ENCODE results near the gene CSTPP1.
"Not testable (repeated sequence)": the region's sequence is repeated elsewhere in the genome, so short reads cannot be mapped to it uniquely, and the experiment has no call there.

Gene CSTPP1

DNA sequence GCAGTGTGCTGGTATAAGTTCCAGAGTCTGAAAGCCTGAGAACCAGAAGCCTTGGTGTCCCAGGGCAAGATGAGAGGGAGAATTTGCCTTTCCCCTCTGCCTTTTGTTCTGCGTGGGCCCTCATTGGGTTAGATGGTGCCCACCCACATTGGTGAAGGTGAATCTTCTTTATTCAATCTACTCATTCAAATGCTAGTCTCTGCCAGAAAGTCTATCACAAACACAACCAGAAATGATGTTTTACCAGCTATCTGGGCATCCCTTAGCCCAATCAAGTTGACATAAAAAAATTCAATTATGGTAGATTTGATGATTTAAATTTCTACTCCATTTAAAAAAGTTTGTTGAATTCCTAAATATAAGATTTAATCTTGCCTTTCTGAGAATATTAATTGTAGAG lies 22.2 kb downstream of the CSTPP1 start:
- DNase-seq, result no peak

DNA sequence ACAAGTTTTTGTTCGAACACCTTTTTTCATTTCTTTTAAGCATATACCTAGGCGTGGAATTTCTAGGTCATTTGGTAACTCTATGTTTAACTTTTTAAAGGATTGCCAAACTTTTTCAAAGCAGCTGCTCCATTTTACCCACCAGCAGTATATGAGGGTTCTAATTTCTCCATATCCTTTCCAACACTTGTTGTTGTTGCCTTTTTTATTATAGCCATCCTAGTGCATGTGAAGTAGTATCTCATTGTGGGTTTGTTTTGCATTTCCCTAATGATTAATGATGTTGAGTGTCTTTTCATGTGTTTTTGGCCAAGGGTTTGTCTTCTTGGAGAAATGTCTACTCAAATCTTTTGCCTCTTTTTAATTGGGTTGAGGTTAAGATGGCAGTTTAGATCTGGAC lies 24.5 kb downstream of the CSTPP1 start:
- DNase-seq, result no peak

DNA sequence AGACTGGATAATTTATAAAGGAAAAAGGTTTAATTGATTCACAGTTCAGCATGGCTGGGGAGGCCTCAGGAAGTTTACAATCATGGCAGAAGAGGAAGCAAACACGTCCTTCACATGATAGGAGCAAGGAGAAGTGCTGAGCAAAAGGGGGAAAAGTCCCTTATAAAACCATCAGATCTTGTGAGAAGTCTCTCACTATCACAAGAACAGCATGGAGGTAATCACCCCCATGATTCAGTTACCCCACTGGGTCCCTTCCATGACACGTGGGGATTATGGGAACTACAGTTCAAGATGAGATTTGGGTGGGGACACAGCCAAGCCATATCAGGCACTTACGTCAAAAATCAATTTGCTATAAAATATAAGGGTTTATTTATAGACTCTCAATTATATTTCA lies 25.3 kb downstream of the CSTPP1 start:
- not testable (repeated sequence) for DNase-seq

DNA sequence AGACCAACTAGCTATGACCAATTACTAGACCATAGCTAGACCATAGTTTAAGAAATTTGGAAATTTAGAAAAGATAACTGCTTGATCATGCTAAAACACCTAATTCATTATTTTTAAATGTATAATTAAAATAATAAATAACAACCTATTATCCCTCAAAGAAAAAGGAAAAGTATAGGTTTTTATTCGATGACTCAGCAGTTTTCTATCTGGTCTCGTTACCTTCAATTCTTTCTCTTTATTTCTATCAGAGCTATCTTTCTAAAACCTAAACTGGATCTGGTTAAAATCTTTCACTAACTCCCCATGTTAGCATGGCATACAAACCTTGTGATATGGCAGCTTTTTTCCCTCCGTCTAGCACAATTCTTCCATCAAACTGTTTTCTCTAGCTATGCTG lies 27.3 kb downstream of the CSTPP1 start:
- no peak for DNase-seq

DNA sequence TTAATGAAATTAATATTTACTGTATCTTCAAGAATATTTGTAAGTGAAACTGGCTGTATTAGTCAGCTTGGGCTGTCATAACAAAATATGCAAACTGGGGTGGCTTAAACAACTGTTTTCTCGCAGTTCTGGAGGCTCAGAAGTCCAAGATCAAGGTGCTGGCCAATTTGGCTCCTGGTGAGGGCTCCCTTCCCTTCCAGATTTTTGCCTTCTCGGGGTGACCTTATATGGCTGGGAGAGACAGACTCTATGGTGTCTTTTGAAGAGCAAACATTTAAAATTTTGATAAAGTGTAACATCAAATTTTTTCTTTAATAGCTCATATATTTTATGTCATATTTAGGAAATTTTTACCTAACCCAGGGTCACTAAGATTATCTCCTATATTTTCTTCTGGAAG lies 30.2 kb downstream of the CSTPP1 start:
- DNase-seq, result no peak

DNA sequence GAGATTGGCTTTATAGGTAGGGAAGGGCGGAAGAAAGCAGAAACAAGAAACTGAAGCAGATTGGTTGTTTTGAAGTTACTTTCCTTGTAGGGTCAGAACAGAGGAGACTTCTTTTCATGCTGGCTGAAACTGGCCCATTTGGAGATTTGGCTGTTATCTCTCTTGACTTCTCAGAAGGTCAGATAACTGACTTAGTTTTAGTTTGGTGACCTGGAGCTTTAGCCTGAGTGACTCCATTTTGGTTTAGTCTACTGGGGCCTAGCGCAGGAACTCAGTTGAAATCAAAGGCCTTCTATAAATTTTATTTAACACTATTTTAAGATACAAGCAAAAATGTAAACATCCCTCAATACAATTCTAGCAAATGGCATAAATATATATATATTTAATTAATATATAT lies 31.4 kb downstream of the CSTPP1 start:
- DNase-seq, result no peak

DNA sequence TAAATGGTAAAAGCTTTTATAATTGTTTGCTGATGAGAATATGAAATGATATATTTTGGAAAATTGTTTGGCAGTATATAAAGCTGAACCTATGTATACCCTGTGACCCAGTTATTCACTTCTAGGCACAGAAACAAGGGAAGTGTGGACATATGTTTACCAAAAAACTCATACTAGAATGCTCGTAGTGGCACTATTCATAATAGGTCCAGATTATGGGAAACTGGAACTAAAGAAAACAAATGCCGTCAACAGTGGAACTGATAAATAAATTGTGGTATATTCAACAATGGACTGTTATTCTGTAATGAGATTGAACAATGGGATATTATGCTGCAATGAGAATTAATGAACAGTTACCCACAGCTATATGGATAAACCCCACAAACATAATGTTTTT lies 32.8 kb downstream of the CSTPP1 start:
- no peak for DNase-seq

DNA sequence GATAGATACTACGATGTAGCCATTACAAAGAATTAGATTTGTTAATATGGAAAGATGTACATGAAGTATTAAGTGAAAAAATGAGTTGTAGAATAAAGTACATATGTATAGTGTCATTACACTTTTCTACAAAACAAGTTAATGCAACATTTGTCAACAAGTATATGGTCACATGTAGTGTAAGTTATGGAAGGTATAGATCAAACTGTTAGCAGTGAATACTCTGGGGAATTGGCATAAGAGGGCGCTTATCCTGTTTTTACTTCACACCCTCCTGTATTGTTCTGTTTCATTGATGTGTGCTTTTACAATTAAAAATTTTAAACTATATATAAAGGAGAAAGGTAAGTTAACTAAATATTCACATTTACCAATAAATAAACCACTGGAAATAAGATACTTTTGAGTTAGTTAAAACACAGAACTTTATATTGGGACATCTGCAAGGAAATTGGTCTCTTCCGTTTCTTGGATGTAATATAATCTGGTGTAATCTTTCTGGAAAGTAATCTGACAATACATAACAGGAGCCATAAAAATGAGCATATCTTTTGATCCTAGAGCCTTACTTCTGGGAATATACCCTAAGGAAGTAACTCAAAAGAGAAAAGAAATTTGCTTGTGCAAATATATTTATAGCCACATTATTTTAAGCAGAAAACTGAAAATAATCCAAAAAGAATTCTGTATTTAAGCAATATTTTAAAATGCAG lies 34.5 kb downstream of the CSTPP1 start:
- no peak for DNase-seq

DNA sequence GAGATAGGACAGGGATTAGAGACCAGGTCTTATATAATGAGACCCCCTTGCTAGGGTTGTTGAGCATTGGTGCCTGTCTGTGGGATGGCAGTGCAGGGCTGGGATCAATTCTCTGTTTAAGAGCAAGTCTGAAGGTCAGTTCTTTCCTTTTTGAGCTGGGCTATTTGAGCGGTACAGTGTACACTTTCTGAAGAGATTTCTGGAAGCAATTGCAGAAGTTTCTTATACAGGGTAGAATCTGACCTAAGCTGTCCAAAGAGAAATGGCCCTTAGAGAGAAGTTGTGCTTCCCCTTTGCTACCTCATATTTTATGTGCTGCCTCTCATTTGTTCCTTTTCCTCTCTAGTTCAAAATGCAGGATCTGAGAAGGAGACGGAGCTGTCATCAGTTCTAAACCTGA lies 35.8 kb downstream of the CSTPP1 start:
- no peak for DNase-seq

DNA sequence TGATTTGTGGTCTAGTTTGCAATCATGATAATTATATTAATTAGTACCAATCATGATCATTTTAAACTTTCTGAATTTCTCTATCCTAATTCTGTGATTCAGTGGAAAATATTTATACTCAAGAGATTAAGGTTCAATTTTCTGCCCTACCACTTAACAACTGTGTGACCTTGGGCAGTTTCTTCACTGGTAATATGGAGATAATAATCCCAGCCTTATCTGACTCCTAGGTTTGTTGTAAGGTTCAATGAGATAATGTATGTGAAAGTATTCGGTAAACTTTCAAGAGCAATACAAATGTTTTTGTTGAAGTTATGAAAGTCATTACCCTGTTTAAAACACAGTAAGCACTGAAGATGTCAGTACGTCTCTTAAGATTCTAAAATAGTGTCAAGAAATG lies 36.3 kb downstream of the CSTPP1 start:
- no peak for DNase-seq

DNA sequence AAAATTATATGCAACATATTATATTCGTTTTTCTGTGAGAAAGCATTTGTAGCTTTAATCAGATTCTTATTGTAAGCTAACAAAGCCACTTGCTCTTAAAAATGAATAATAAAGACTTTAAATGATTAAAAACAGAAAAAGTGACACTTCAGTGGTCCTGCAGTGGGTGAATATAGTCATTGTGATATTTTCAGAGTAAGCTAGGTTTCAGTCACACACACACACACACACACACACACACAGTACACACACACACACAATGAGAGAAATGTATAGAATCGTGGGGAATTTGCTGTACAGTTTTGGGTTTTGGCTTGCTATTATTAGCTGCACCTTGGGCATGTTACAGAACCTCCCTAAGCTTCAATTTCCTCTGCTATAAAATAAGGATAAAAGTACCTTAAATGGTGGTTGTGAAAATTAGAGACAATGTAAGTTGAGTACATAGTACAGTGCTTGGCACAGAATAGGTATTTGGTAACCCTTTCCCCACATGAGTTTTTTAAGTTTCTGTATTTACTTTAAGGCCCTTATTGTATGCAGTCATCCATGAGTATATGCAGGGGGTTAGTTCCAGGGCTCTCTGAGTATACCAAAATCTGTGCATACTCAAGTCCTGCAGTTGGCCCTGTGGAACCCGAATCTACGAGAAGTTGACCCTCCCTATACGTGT lies 39.8 kb downstream of the CSTPP1 start:
- DNase-seq, result no peak

DNA sequence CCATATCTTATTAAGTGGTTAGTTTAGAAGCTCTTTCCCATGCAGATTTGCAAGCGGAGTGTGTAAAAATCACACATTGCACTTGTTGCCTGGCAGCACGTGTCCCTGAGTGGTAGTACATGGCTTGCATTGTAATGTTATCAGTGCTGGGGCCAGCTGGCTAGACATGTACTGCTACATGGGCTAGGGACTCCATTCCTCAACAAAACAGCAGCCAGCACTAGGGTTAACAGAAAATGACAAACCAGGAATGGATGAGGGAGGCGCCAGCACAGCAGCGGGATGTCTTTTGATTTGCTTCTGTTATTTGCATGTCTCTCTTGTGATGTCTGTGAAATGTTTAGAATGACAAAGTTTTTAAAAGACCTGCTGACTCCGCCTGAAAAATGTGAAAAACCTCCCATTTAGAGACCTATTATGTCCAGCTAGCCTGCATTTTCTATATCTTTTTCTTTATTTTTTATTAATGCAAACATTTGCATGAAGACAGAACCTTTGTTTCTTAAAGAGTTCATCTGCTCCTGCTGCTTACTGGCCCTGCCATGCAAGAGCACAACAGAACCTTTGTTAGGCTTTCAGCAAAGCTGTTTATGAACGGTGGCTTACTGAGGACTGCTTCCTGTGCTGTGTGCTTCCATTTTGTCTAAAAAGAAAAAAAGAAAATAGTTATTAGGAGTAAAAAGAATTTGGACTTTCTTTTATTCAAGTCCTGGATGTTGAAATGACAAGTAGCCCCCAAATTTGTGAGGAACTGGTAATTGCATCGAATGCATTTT lies 40.7 kb downstream of the CSTPP1 start:
- DNase-seq, result peak; percentile 75

DNA sequence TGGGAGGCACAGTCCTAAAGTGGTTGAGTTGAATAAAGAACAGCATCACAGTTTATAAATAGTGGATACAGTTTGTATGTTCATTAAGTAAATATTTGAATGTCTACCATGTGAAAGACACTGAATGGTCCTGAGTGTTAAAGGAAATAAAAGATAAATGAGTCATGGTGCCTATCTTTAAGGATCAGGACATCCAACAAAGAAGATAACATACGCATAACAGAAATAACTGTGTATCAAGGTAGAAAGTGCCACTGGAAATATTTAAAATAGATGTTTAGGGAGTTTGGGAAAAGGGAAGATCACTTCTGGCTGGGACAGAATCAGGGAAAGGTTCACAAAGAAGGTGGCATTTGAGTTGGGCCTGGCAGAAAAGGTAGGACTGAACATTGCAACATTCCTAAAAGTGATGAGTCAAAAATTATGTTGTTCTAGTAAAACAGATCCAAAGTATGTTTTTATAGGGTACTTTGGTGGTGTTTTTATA lies 41.5 kb downstream of the CSTPP1 start:
- DNase-seq, result no peak

DNA sequence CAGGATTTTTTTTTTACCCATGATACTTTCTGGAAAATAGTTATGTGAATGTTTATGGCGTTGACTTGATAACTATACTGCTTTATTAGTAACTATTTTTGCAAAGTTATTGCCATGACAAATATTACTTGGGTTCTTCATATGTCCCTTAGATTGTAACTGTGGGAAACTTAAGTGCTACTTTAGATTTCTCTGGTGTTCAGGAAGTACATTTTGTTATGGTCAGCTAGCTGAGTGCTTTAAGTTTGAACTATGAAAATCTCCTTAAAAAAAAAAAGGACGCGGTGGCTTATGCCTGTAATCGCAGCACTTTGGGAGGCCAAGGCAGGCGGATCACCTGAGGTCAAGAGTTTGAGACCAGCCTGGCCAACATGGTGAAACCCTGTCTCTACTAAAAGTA lies 42.8 kb downstream of the CSTPP1 start:
- DNase-seq, result no peak

DNA sequence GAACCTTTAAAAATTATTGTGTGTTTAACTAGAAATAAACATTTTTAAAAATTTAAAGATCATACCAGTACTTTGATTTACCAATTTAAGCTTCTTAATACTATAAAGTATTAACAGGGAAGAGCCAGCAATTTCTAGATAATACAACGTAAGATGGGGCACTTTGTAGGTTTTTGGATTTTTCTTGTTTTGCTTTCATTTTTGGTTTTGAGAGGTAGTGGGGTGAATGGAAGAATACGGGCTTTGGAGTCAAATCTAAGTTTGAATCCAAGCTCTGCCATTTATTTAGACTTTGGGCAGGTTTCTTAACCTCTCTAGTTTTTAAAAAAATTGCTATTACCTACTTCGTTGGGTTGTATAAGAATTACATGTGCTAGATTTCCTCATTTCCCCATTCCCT lies 44.9 kb downstream of the CSTPP1 start:
- no peak for DNase-seq

DNA sequence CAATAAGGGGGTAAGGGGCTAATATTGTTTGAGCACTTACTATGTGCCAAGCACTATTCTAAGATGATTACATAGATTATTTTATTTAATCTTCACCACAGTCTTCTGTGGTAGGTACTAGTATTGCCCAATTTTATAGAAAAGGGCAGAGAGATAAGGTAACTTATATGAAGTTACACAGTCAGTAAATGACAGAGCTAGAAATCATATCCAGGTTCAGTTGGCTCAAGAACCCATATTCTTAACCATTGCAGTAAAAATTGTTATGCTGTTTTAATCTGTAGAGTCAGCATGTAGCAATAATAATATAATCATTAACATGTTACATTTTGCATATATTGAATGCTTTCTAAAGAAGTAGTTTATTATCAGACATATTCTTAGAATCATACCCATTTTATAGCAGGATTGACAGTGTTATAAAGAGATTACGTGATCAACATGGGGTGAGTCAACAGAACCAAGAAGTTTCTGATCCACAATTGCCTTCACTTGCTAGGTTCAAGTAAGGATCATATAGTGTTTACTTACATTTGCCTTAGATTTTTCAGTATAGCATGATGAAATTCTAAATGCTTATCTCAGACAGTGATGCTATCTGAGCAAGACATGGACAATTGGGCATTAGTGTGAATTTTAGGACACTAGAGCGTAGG lies 46.4 kb downstream of the CSTPP1 start:
- no peak for DNase-seq

DNA sequence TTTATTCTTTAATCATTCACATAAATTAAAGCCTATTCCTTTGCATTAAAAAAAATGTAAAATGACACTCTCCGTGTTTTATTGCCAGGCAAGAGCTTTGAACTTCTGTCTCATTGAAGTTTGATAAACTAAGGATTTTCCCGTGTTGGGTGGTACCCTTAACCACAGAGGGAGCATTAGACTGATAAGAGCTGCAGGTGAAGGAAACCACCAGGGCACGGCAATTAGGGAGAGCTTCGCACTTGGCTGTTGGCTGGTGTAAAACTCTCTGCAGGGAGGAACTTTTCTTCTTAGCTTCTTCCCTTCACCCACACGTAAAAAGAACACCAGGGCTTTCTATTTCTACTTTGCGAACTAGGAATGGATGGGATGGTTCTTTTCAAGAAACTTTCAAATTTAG lies 47.0 kb downstream of the CSTPP1 start:
- DNase-seq, result no peak

DNA sequence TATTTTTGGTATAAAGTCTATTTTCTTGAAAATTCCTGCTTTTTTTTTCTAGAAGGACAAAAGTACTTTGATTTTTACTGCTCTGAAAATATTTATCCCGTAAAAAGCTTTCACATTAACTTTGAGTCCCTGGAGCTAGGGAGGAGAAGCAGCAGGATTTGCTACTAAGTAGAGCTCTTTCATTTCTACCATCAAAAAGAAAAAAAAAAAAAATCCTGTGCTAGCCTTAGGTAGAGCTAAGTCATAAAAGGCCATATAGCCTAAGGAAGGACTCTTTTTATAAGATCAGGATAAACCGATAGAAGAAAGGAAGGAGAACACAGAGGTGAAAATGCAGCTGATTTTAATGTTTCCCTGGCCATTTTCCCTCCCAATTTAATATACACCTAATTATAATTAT lies 48.0 kb downstream of the CSTPP1 start:
- no peak for DNase-seq

DNA sequence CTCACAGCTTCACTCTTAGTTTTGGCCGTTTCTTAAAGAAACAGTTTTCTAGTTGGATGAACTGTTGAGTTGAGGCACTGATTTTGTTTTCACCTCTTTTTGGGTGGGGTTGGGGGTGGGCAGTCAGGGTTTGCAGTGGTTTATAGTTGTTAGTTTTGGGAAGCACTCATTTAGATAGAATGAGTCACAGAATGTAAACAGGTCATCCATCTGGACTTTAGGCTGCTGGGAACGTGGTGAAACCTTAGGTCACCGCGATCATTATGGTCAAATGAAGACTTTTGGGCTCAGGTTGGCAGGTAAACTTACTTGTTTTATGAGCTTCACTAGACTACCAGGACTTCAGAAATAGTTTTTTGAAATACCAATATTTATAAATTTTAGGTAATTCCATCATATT lies 48.4 kb downstream of the CSTPP1 start:
- DNase-seq, result no peak

DNA sequence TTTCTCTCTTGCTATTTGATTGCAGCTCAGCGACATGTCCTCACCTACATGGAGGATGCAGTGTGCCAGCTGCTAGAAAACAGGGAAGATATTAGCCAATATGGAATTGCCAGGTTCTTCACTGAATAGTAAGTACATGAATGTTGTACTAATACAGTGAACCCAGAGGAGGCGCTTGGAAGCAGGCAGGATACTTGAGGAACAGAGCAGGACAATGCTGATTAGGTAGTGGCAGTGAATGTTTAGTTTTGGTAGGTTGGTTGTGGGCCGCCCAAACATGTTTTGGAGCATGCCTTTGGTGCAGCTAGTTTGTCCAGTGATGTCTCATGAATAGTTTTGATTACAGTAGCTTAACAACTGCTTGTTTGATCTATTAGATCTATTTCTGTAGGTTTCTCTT lies 50.6 kb downstream of the CSTPP1 start:
- no peak for DNase-seq

DNA sequence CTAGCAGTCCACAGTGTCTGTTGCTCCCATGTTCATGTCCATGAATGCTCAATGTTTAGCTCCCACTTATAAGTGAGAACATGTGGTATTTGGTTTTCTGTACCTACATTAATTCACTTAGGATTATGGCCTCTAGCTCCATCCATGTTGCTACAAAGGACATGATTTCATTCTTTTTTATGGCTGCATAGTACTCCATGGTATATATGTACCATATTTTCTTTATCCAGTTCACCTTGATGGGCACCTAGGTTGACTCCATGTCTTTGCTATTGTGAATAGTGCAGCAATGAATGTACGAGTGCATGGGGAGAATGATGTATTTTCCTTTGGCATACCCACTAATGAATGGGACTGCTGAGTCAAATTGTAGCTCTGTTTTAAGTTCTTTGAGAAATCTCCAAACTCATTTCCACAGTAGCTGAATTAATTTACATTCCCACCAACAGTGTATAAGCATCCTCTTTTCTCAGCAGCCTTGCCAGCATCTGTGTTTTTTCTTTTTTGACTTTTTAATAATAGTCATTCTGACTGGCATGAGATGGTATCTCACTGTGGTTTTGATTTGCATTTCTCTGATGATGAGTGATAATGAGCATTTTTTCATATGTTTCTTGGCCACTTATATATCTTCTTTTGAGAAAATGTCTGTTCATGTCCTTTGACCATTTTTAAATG lies 53.4 kb downstream of the CSTPP1 start:
- DNase-seq, result not testable (repeated sequence)

DNA sequence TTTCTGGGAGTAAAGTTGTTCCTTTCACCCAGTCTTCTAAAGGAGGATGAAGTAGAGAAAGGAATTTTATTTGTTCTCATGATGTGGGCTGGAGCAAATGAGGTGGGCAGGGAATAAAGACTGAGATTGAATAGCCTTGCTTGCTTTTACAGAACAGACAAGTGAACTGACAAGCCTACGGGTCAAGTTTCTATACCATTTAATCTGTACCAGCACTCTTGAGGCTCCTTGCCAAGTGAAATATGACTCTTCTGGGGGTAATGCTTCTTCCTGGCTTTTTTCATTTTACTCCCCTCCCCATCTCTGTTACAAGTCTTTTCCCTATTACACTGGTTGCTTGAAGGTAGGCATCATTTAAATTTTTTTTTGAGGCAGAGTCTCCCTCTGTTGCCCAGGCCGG lies 54.8 kb downstream of the CSTPP1 start:
- DNase-seq, result no peak

DNA sequence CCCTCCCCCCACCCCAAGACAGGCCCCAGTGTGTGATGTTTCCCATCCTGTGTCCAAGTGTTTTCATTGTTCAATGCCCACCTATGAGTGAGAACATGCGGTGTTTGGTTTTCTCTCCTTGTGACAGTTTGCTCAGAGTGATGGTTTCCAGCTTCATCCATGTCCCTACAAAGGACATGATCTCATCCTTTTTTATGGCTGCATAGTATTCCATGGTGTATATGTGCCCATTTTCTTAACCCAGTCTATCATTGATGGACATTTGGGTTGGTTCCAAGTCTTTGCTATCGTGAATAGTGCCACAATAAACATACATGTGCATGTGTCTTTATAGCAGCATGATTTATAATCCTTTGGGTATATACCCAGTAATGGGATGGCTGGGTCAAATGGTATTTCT lies 55.8 kb downstream of the CSTPP1 start:
- not testable (repeated sequence) for DNase-seq

All from eye (tissue), 1 donor.